Psoas muscle (tissue), 8 donors: Measurements from ENCODE around the gene HYOU1. TPM values are rescaled to one million over a fixed set of nuclear protein-coding genes. Genes with fewer than 3 reads are reported as not detected.

Source experiments
- ATAC-seq, 4 donors: fragments of 200-7000 bp; cut with Tn5 transposase; one replicate each; pipeline ENCODE4 v1.9.1; 2020; ENCODE audit warnings: moderate library complexity in 3 of 4, mild to moderate bottlenecking in 2 of 4
- DNase-seq, 2 donors: peaks; one replicate each; pipeline ENCODE4 v3.0.0-alpha.2; 2020
- H3K27ac ChIP-seq: fragments of 200-600 bp; one replicate; pipeline ENCODE4 v1.8.0; 2022
- H3K27me3 ChIP-seq, 3 donors: fragments of 200-600 bp in 1 of 3; one replicate each; pipeline versions ENCODE4 v1.6.1 to v1.8.0; 2013 to 2022; ENCODE audit warnings: low read length in 2 of 3, mild to moderate bottlenecking in 2 of 3, moderate library complexity in 1 of 3; ENCODE audit not compliant: insufficient read depth in 3 of 3
- H3K36me3 ChIP-seq, 2 donors: fragments of 200-600 bp in 1 of 2; one replicate each; pipeline versions ENCODE4 v1.6.1 to v1.8.0; 2013 to 2022; ENCODE audit warnings: low read depth in 1 of 2, mild to moderate bottlenecking in 1 of 2, moderate library complexity in 1 of 2; ENCODE audit not compliant: insufficient read depth in 1 of 2
- H3K4me1 ChIP-seq: fragments of 200-600 bp; one replicate; pipeline ENCODE4 v1.8.0; 2022
- H3K4me3 ChIP-seq: fragments of 200-600 bp; one replicate; pipeline ENCODE4 v1.8.0; 2022; ENCODE audit warnings: mild to moderate bottlenecking
- H3K9me3 ChIP-seq: fragments of 200-600 bp; one replicate; pipeline ENCODE4 v1.8.0; 2022
- WGBS, 3 donors: extraction: QIAGEN DNeasy Blood & Tissue Kit; methylation state at CpG; one replicate each; pipeline versions ENCODE4 v1.1.6 to v1.1.7; 2013; 5-methylcytosine and 5-hydroxymethylcytosine counted together
- intact Hi-C, 2 donors: fragments of 100-400 bp; cut with DNase I; formaldehyde crosslinking; loops; one replicate each; pipeline versions ENCODE4 v1.11.0 to v1.14.2; 2022
- polyA plus RNA-seq, 3 donors: library from polyadenylated mRNA; stranded (reverse); fragments of 200-250 nt; gene quantifications; one replicate each; pipeline ENCODE4 v1.2.3, GENCODE V29; 2013
- total RNA-seq, 4 donors: library from RNA; stranded (reverse); fragmentation: NEBNext Ultra II Directional in 2 of 4; extraction: Animal tissue kit (Norgen Biotek cat#: 25700) in 2 of 4; gene quantifications; one replicate each; pipeline versions ENCODE4 v1.2.1 to v1.2.4, GENCODE V29; 2021 to 2023
- TF ChIP-seq, protein P1 (sequence below): fragments of 200-600 bp; IDR thresholded peaks from one replicate; pipeline ENCODE4 v1.8.0; 2022; ENCODE audit warnings: antibody characterized with exemption
- donor health status: healthy with polysubstance abuse.
- donor health status: DM: no; HTN: no; CAD: no; lungs with moderate emphysema.
- donor health status: Bipolar disorder and iron deficiency.
- donor health status: healthy.
- donor health status: DM: yes; HTN: yes; CAD: no.
- donor health status: DM: no; HTN: no; CAD: no.
- donor health status: DM: no; HTN: no; CAD: no.
- donor health status: DM: yes; HTN: yes; CAD: no.

The HYOU1 gene
- total and polyA plus RNA-seq, 7 donors = 21.2 to 46.2 (median 31.0) TPM

DNA sequence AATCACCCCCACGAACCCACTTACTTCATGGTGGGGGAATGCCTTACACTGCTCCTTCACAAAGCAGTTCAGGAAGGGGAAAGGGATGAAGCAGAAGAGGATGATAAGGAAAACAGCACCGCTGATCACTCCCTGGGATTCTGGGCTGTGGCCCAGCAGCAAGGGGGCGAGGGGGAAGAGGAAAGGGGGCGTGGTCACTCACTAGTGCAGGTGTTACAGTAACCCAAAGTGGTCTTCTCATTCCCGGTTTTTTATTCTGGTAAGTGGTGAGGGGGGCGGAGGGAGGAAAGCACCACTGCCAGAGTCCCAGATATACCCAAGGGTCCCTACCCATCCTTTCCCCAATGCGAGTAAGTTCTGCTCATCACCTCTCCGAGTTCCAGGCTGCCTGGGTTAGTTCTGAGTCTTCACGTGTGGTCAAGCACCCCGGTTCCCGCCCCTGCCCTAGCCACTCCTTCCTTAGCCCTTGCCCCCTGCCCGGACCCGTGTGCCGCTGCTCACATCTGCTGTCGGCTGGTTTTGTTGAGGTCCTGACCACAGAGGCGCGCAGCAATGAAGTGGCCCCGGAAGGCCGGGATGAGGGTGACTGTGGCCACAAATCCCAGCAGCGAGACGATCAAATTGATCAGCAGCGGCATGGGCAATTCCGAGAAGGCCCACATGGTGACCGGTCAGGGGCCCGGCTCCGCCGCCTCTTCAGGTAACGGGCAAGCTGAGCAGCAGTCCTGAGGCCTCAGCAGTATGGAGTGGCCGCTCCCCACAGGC lies 44.2 kb upstream of the HYOU1 start:
- TF ChIP-seq, protein P1, sequence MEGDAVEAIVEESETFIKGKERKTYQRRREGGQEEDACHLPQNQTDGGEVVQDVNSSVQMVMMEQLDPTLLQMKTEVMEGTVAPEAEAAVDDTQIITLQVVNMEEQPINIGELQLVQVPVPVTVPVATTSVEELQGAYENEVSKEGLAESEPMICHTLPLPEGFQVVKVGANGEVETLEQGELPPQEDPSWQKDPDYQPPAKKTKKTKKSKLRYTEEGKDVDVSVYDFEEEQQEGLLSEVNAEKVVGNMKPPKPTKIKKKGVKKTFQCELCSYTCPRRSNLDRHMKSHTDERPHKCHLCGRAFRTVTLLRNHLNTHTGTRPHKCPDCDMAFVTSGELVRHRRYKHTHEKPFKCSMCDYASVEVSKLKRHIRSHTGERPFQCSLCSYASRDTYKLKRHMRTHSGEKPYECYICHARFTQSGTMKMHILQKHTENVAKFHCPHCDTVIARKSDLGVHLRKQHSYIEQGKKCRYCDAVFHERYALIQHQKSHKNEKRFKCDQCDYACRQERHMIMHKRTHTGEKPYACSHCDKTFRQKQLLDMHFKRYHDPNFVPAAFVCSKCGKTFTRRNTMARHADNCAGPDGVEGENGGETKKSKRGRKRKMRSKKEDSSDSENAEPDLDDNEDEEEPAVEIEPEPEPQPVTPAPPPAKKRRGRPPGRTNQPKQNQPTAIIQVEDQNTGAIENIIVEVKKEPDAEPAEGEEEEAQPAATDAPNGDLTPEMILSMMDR = peak; percentile 8
- WGBS, 3 donors = 1 to 2% (median 1%) methylated on average over 29 of the region's 29 CpGs
- Histone ChIP-seq H3K4me1 (peaks cover 24% of the 10 kb centered on the region), H3K36me3 (peaks cover 4 to 33% of the 10 kb centered on the region in 2 donors), H3K4me3 (peak overlapping the region; percentile 97), H3K9me3 (no peaks in the 10 kb centered on the region), H3K27me3 (no peaks in the 10 kb centered on the region), H3K27ac (peak overlapping the region; percentile 90)
- intact Hi-C loops = loop anchor here in 1 of 2 donors (5.0 kb wide), 1 partner anchor 96 kb away; no protein-coding TSS in a partner anchor
- no peak for DNase-seq
- peak; percentile 36 to 58 (median 40) for ATAC-seq

DNA sequence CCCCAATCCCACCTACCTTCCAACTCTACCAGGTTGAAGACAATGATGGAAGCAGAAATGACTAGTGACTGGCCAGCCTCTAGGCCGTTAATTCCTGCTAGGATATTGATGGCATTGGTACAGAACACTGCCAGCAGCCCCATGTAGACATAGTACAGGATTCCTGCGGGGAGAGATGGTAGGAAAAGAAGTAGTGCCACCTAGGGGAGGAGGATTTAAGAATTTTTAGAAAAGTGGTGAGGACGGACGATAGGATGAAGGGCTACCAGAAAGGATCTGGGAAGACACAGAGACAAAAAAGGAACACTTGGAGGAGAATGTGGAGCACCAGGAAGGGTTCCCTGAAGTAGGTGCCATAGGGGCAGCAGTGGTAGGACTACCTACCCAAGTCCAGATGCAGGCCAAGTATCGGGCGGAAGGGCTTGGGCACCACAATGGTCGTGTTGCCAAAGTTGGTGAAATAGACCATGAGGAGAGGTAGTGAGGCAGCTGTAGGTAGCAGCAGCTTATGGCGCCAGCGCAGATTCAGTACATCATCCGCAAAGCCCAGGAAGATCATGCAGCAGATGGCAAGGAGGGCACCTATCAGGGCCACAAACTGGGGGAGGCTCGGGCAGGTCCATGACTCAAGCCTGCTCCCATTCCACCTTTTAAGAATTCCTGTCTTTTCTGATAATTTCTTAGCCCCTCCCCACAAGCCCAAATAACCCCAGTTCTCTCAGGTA lies 43.4 kb upstream of the HYOU1 start:
- no peak for DNase-seq
- intact Hi-C loops = loop anchor here in 1 of 2 donors (5.0 kb wide), 1 partner anchor 97 kb away; no protein-coding TSS in a partner anchor
- H3K27me3 ChIP-seq = no peaks in the 10 kb centered on the region
- H3K4me3 ChIP-seq = peak overlapping the region; percentile 97
- H3K27ac ChIP-seq = no peak overlapping the region
- no peak for ATAC-seq
- TF ChIP-seq, protein P1 = no peak
- 52 to 57% (median 52%) methylated on average over 11 of the region's 11 CpGs for WGBS, 3 donors
- H3K9me3 ChIP-seq = no peaks in the 10 kb centered on the region
- peaks cover 27% of the 10 kb centered on the region for H3K4me1 ChIP-seq
- H3K36me3 ChIP-seq = peaks cover 4 to 33% of the 10 kb centered on the region in 2 donors

DNA sequence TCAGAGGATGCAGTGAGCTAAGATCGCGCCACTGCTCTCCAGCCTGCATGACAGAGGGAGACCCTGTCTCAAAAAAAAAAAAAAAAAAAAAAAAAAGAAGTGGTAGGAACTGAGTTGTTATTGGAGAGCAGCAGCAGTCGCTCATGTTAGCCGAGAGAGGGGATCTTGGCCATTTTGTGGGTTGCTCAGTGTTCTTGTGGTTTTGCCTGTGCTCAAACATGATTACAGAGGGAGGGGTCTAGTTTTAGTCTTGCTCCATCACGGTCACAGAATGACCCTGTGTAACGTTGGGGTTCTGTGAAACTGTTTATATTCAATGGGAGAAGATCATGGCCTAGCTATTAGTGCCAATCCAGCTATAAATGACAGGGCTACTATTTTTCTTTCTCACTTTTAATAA lies 42.7 kb upstream of the HYOU1 start:
- intact Hi-C loops = loop anchor here in 1 of 2 donors (5.0 kb wide), 1 partner anchor 98 kb away; no protein-coding TSS in a partner anchor
- no peak for ATAC-seq
- 76 to 80% (median 79%) methylated on average over 6 of the region's 6 CpGs for WGBS, 3 donors

DNA sequence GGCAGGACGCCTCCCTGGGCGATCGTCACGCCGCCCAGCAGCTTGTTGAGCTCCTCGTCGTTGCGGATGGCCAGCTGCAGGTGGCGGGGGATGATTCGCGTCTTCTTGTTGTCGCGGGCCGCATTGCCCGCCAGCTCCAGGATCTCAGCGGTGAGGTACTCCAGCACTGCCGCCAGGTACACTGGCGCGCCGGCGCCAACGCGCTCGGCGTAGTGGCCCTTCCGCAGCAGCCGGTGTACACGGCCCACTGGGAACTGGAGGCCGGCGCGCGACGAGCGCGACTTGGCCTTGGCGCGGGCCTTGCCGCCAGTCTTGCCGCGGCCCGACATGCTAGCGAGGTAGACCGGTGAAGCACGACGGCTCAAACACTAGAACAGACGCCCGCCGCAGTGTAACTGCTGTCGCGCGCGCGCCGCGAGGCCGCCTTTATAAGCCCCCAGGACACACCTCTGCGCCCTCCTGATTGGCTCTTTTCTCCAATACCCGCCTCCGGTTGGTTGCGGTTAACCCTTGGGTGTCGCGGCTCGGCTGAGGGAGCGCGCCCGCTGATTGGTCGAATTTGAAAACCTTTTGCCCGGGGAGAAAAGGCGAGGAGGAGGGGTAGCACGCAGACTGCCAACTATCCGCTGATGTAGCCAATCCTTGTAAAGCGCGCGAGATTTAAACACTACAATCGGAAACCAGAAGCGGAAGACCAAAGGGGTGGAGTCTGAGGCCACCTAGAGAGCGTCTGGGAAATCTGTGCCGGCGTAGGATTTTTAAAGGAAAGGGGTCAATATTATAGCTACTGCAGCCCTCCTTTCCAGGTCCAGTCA lies 38.3 kb upstream of the HYOU1 start:
- H3K27me3 ChIP-seq = no peaks in the 10 kb centered on the region
- peaks cover 24% of the 10 kb centered on the region for H3K4me1 ChIP-seq
- WGBS, 3 donors = 0 to 1% (median 1%) methylated on average over 78 to 79 of the region's 79 CpGs
- peak; percentile 94 to 95 (median 94) for ATAC-seq
- H3K36me3 ChIP-seq = peaks cover 4 to 64% of the 10 kb centered on the region in 2 donors
- no peaks in the 10 kb centered on the region for H3K9me3 ChIP-seq
- H3K4me3 ChIP-seq = peak overlapping the region; percentile 90
- peak overlapping the region; percentile 96 for H3K27ac ChIP-seq
- TF ChIP-seq, protein P1 = no peak
- intact Hi-C loops = no loop called here
- DNase-seq = peak; percentile 98 to 99

More for the DNA sequence above, 42.7 kb upstream of the HYOU1 start:
- DNase-seq = no peak
- H3K4me1 ChIP-seq = peaks cover 27% of the 10 kb centered on the region
- peaks cover 4 to 33% of the 10 kb centered on the region in 2 donors for H3K36me3 ChIP-seq
- no peaks in the 10 kb centered on the region for H3K27me3 ChIP-seq
- H3K4me3 ChIP-seq = no peak overlapping the region
- TF ChIP-seq, protein P1 = no peak
- no peaks in the 10 kb centered on the region for H3K9me3 ChIP-seq
- H3K27ac ChIP-seq = no peak overlapping the region
